SK-N-SH treated with all-trans-retinoic acid at 6 μM for 48 hours (cell line): Measurements from ENCODE around the gene PTGES3L.
"Not testable (repeated sequence)": the region's sequence is repeated elsewhere in the genome, so short reads cannot be mapped to it uniquely, and the experiment has no call there.

Experiments
- ATAC-seq: fragments of 200-7000 bp; cut with Tn5 transposase; 3 replicates; pipeline ENCODE4 v1.9.1; 2020; ENCODE audit warnings: mild to moderate bottlenecking, moderate library complexity
- ARNTL ChIP-seq: fragments of 450-650 bp; formaldehyde crosslinking; IDR thresholded peaks from 2 replicates; pipeline ENCODE4 v1.5.0; 2020; ENCODE audit warnings: low read depth, mild to moderate bottlenecking, moderate library complexity, borderline replicate concordance
- BACH2 ChIP-seq: fragments of 250-450 bp; sonication (Bioruptor Pico); IDR thresholded peaks from 2 replicates; pipeline ENCODE4 v1.9.0; 2021; ENCODE audit warnings: mild to moderate bottlenecking, borderline replicate concordance
- CREB5 ChIP-seq: fragments of 250-450 bp; sonication (Bioruptor Pico); IDR thresholded peaks from 2 replicates; pipeline ENCODE4 v1.5.1; 2020; ENCODE audit warnings: low read depth, mild to moderate bottlenecking, moderate library complexity
- CSDC2 ChIP-seq: fragments of 250-450 bp; sonication (Bioruptor Pico); IDR thresholded peaks from 2 replicates; pipeline ENCODE4 v1.5.0; 2020; ENCODE audit warnings: mild to moderate bottlenecking, moderate library complexity
- ESRRG ChIP-seq: fragments of 250-450 bp; sonication (Bioruptor Pico); IDR thresholded peaks from 2 replicates; pipeline ENCODE4 v1.6.1; 2021; ENCODE audit warnings: mild to moderate bottlenecking
- ISL1 ChIP-seq: fragments of 250-450 bp; sonication (Bioruptor Pico); IDR thresholded peaks from 2 replicates; pipeline ENCODE4 v2.1.2; 2022; ENCODE audit warnings: mild to moderate bottlenecking, moderate library complexity
- OSR1 ChIP-seq: fragments of 250-450 bp; sonication (Bioruptor Pico); IDR thresholded peaks from 2 replicates; pipeline ENCODE4 v1.8.0; 2022; ENCODE audit warnings: moderate library complexity, mild to moderate bottlenecking, inconsistent platforms
- POU6F1 ChIP-seq: fragments of 250-450 bp; sonication (Bioruptor Pico); IDR thresholded peaks from 2 replicates; pipeline ENCODE4 v1.8.0; 2021; ENCODE audit warnings: low read depth, mild to moderate bottlenecking, moderate library complexity, borderline replicate concordance
- PPARA ChIP-seq: fragments of 250-450 bp; sonication (Bioruptor Pico); IDR thresholded peaks from 2 replicates; pipeline ENCODE4 v1.5.0; 2020; ENCODE audit warnings: mild to moderate bottlenecking, borderline replicate concordance
- RARB ChIP-seq: fragments of 250-450 bp; sonication (Bioruptor Pico); IDR thresholded peaks from 2 replicates; pipeline ENCODE4 v1.8.0; 2021; ENCODE audit warnings: mild to moderate bottlenecking, moderate library complexity
- SNAI2 ChIP-seq: fragments of 250-450 bp; sonication (Bioruptor Pico); IDR thresholded peaks from 2 replicates; pipeline ENCODE4 v1.5.0; 2020; ENCODE audit warnings: mild to moderate bottlenecking, moderate library complexity
- TCF4 ChIP-seq: fragments of 250-450 bp; sonication (Bioruptor Pico); IDR thresholded peaks from 2 replicates; pipeline ENCODE4 v1.8.0; 2021; ENCODE audit warnings: mild to moderate bottlenecking, moderate library complexity, borderline replicate concordance
- TOX ChIP-seq: fragments of 250-450 bp; sonication (Bioruptor Pico); IDR thresholded peaks from 2 replicates; pipeline ENCODE4 v1.8.0; 2021; ENCODE audit warnings: mild to moderate bottlenecking, moderate library complexity, borderline replicate concordance
- TSHZ2 ChIP-seq: fragments of 250-450 bp; sonication (Bioruptor Pico); IDR thresholded peaks from 2 replicates; pipeline ENCODE4 v1.5.0; 2020; ENCODE audit warnings: mild to moderate bottlenecking, moderate library complexity
- ZC3H10 ChIP-seq: fragments of 250-450 bp; sonication (Bioruptor Pico); IDR thresholded peaks from 2 replicates; pipeline ENCODE4 v1.5.1; 2021; ENCODE audit warnings: mild to moderate bottlenecking, moderate library complexity
- ZFP3 ChIP-seq: fragments of 250-450 bp; sonication (Bioruptor Pico); IDR thresholded peaks from 2 replicates; pipeline ENCODE4 v1.5.0; 2020; ENCODE audit warnings: mild to moderate bottlenecking, moderate library complexity
- ZFP30 ChIP-seq: fragments of 450-650 bp; formaldehyde crosslinking; IDR thresholded peaks from 2 replicates; pipeline ENCODE4 v1.5.0; 2022; ENCODE audit warnings: mild to moderate bottlenecking, moderate library complexity
- ZNF565 ChIP-seq: fragments of 450-650 bp; formaldehyde crosslinking; conservative IDR thresholded peaks from 2 replicates; pipeline ENCODE4 v1.5.0; 2020; ENCODE audit warnings: low read depth, mild to moderate bottlenecking, moderate library complexity
- ZNF70 ChIP-seq: fragments of 450-650 bp; formaldehyde crosslinking; IDR thresholded peaks from 2 replicates; pipeline ENCODE4 v1.5.0; 2020; ENCODE audit warnings: mild to moderate bottlenecking, moderate library complexity
- ZNF8 ChIP-seq: fragments of 450-650 bp; formaldehyde crosslinking; IDR thresholded peaks from 2 replicates; pipeline ENCODE4 v1.5.0; 2020; ENCODE audit warnings: mild to moderate bottlenecking, moderate library complexity
- TF ChIP-seq, protein P1 (sequence below): fragments of 250-450 bp; sonication (Bioruptor Pico); IDR thresholded peaks from 2 replicates; pipeline ENCODE4 v1.8.0; 2020; ENCODE audit warnings: mild to moderate bottlenecking, moderate library complexity, borderline replicate concordance

PTGES3L gene

GRCh38 chr17:42928714-42929496 is 51.0 kb downstream of the PTGES3L start (continued):
- TF ChIP-seq TOX (no peak), ARNTL (no peak), ZFP30 (CRISPR knock-in tag) (no peak), PPARA (no peak)

GRCh38 chr17:42924891-42925290 is 55.0 kb downstream of the PTGES3L start:
- no peak for TF ChIP-seq OSR1 (CRISPR knock-in tag)
- TF ChIP-seq ARNTL, result no peak
- TF ChIP-seq, all 23 proteins: peak for 0
- ATAC-seq, result no peak

GRCh38 chr17:42923472-42923871 is 56.4 kb downstream of the PTGES3L start:
- not testable (repeated sequence) for ATAC-seq

DNA sequence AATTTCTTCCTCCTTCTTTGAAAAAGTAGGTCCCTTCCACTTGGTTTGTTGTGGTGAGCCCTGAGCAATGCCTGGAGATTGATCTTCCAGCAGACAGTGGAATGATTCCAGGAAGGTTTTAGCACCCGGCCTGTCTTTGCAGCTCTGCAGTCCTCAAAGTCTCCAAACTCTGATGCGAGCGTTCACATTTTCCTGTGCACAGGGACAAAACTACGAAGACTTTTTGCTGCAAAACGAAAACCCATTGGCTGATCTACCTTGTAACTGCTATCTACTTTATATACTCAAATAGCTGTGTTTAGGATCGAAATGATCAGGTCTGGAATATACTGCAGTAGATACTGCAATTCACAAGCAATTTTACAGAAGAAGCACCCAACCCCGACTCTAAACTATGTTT is 57.6 kb downstream of the PTGES3L start:
- TF ChIP-seq ZFP30 (CRISPR knock-in tag) (no peak), ZNF70 (CRISPR knock-in tag) (no peak), CSDC2 (CRISPR knock-in tag) (no peak), OSR1 (CRISPR knock-in tag) (no peak), BACH2 (CRISPR knock-in tag) (no peak), RARB (CRISPR knock-in tag) (no peak)
- no peak for ATAC-seq

- no peak for ATAC-seq
- no peak for TF ChIP-seq CSDC2 (CRISPR knock-in tag)
- TF ChIP-seq SNAI2, result no peak
- TF ChIP-seq ZNF565 (CRISPR knock-in tag), result no peak
- no peak for TF ChIP-seq ESRRG (CRISPR knock-in tag)
- TF ChIP-seq ZFP3 (CRISPR knock-in tag), result no peak
- no peak for TF ChIP-seq CREB5 (CRISPR knock-in tag)
- no peak for TF ChIP-seq BACH2 (CRISPR knock-in tag)
- no peak for TF ChIP-seq ZNF70 (CRISPR knock-in tag)
- no peak for TF ChIP-seq PPARA
- no peak for TF ChIP-seq ZNF8 (CRISPR knock-in tag)
- no peak for TF ChIP-seq ZFP30 (CRISPR knock-in tag)
- no peak for TF ChIP-seq POU6F1
- TF ChIP-seq TCF4 (CRISPR knock-in tag), result no peak
- TF ChIP-seq TOX, result no peak
- TF ChIP-seq, all 23 proteins: peak for 0
Observed at GRCh38 chr17:42920922-42921321, 59.0 kb downstream of the PTGES3L start.

DNA sequence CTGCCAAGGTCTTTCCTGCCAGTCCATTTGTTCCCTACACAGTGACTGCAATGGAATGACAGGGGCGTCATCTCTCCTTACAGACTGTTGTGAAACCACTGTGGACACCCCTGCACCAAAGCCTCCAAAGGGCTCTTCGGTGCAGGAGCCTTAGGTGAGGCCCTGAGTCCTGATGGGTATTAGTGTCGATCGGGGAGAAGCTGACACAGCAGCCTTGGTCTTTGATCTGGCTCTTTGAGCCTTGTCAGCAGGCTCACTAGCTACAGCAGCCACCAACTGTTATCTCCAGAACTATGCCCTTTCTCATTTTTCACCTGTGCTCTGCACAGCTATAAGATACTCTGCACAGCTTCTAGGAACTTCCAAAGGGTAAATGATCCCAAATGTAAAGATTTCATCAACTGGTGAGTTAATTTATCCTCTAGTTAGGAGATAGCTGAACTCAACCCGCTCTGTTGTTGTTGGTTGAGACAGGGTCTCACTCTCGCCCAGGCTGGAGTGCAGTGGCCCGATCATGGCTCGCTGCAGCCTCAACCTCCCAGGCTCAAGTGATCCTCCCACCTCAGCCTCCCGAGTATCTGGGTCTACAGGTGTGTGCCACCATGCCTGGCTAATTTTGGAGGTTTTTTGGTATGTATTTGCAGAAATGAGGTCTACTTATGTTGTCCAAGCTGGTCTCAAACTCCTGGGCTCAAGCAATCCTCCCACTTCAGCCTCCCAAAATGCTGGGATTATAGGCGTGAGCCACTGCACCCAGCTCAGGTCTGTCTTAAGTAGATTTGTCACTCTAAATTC is 59.6 kb downstream of the PTGES3L start:
- TF ChIP-seq ZNF8 (CRISPR knock-in tag) (no peak), ESRRG (CRISPR knock-in tag) (no peak), ZC3H10 (CRISPR knock-in tag) (no peak), ZFP3 (CRISPR knock-in tag) (no peak), ZNF565 (CRISPR knock-in tag) (no peak), SNAI2 (no peak), ISL1 (CRISPR knock-in tag) (no peak), BACH2 (CRISPR knock-in tag) (no peak), OSR1 (CRISPR knock-in tag) (no peak), POU6F1 (no peak), PPARA (no peak), ZFP30 (CRISPR knock-in tag) (no peak), TSHZ2 (CRISPR knock-in tag) (no peak), ARNTL (no peak)
- TF ChIP-seq, protein P1, sequence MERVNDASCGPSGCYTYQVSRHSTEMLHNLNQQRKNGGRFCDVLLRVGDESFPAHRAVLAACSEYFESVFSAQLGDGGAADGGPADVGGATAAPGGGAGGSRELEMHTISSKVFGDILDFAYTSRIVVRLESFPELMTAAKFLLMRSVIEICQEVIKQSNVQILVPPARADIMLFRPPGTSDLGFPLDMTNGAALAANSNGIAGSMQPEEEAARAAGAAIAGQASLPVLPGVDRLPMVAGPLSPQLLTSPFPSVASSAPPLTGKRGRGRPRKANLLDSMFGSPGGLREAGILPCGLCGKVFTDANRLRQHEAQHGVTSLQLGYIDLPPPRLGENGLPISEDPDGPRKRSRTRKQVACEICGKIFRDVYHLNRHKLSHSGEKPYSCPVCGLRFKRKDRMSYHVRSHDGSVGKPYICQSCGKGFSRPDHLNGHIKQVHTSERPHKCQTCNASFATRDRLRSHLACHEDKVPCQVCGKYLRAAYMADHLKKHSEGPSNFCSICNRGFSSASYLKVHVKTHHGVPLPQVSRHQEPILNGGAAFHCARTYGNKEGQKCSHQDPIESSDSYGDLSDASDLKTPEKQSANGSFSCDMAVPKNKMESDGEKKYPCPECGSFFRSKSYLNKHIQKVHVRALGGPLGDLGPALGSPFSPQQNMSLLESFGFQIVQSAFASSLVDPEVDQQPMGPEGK (CRISPR knock-in tag), result no peak
- ATAC-seq, result no peak; the same call in 2 of the 3 replicates
